Endodermal cell (in vitro differentiated cells): ENCODE data around the gene CYB561D2. TPM values are rescaled to one million over a fixed set of nuclear protein-coding genes. Genes with fewer than 3 reads are reported as not detected.

ENCODE experiments used
- DNase-seq: peaks from one replicate; pipeline ENCODE4 v3.0.0-alpha.2; 2017
- H3K27ac ChIP-seq: 2 replicates; pipeline ENCODE4 v1.5.1; 2013; ENCODE audit warnings: mild to moderate bottlenecking, low read depth, low read length, moderate library complexity
- H3K27me3 ChIP-seq: 2 replicates; pipeline ENCODE4 v1.6.1; 2013; ENCODE audit warnings: mild to moderate bottlenecking, low read length, moderate library complexity; ENCODE audit not compliant: insufficient read depth, control insufficient read depth, poor library complexity, severe bottlenecking
- H3K36me3 ChIP-seq: 2 replicates; pipeline ENCODE4 v1.7.0; 2013; ENCODE audit warnings: mild to moderate bottlenecking, low read length, moderate library complexity; ENCODE audit not compliant: control insufficient read depth, insufficient read depth
- H3K4me1 ChIP-seq: one replicate; pipeline ENCODE4 v1.7.0; 2013; ENCODE audit warnings: low read length; ENCODE audit not compliant: control insufficient read depth, insufficient read depth
- H3K4me3 ChIP-seq: 2 replicates; pipeline ENCODE4 v1.5.1; 2013; ENCODE audit warnings: mild to moderate bottlenecking, low read length, moderate library complexity
- H3K9ac ChIP-seq: 2 replicates; pipeline ENCODE4 v1.6.1; 2013; ENCODE audit warnings: mild to moderate bottlenecking, low read length, moderate library complexity; ENCODE audit not compliant: poor library complexity, severe bottlenecking; ENCODE audit errors: extremely low read depth
- H3K9me3 ChIP-seq: 2 replicates; pipeline ENCODE4 v1.6.1; 2013; ENCODE audit warnings: mild to moderate bottlenecking, low read length, moderate library complexity; ENCODE audit not compliant: control insufficient read depth
- H3K27ac Mint-ChIP-seq: 2 replicates; pipeline ENCODE4 v1.8.0; 2020; ENCODE audit warnings: mixed read lengths
- H3K27me3 Mint-ChIP-seq: 2 replicates; pipeline ENCODE4 v1.8.0; 2021; ENCODE audit warnings: mild to moderate bottlenecking, mixed read lengths; ENCODE audit not compliant: insufficient read depth
- H3K36me3 Mint-ChIP-seq: 2 replicates; pipeline ENCODE4 v1.8.0; 2020; ENCODE audit warnings: low read depth, mixed read lengths
- H3K4me1 Mint-ChIP-seq: 2 replicates; pipeline ENCODE4 v1.8.0; 2020; ENCODE audit warnings: mixed read lengths
- H3K4me3 Mint-ChIP-seq: 2 replicates; pipeline ENCODE4 v1.8.0; 2020; ENCODE audit warnings: mild to moderate bottlenecking, moderate library complexity, mixed read lengths
- H3K9me3 Mint-ChIP-seq: 2 replicates; pipeline ENCODE4 v1.8.0; 2020; ENCODE audit warnings: mild to moderate bottlenecking, mixed read lengths
- CTCF ChIP-seq: fragments of 200-600 bp; sonication (generic); conservative IDR thresholded peaks from 2 replicates; pipeline ENCODE4 v1.5.0; 2021; ENCODE audit warnings: antibody characterized with exemption, mild to moderate bottlenecking
- WGBS, 2 experiments: methylation state at CpG; one replicate each; pipeline versions ENCODE4 v1.1.5 to v1.1.7; 2013; ENCODE audit warnings: missing lambda C conversion rate in 2 of 2, mixed read lengths in 1 of 2; ENCODE audit not compliant: insufficient coverage in 1 of 2, insufficient read length in 1 of 2; 5-methylcytosine and 5-hydroxymethylcytosine counted together
- total RNA-seq, 2 donors: library from RNA; stranded (reverse); fragmentation: NEBNext Ultra II Directional in 1 of 2; extraction: Animal tissue kit (Norgen Biotek cat#: 25700) in 1 of 2; gene quantifications; 2 replicates in 1 of 2; 3 replicates in 1 of 2; pipeline ENCODE4 v1.2.1, GENCODE V29; 2021

CYB561D2 gene
- total RNA-seq, 2 donors from 2014 or later, result 8.5 to 14.6 TPM

GRCh38 chr3:50396502-50396901, 45.8 kb downstream of the CYB561D2 start:
- Histone ChIP-seq H3K4me3 (no peak overlapping the region), H3K4me1 (no peaks in the 10 kb centered on the region), H3K36me3 (no peaks in the 10 kb centered on the region), H3K27me3 (no peaks in the 10 kb centered on the region), H3K9ac (no peak overlapping the region), H3K9me3 (no peaks in the 10 kb centered on the region), H3K27ac (no peak overlapping the region)
- DNase-seq, result no peak
- Mint-ChIP-seq H3K4me1 (no peaks in the 10 kb centered on the region), H3K4me3 (no peak overlapping the region), H3K9me3 (no peaks in the 10 kb centered on the region), H3K27me3 (no peaks in the 10 kb centered on the region), H3K27ac (no peak overlapping the region), H3K36me3 (no peaks in the 10 kb centered on the region)
- WGBS, 2 experiments, result 72 to 85% methylated on average over 8 to 10 of the region's 10 CpGs
- TF ChIP-seq CTCF, result no peak

- H3K27ac ChIP-seq, result no peak overlapping the region
- H3K4me3 Mint-ChIP-seq, result no peak overlapping the region
- 60 to 70% methylated on average over 5 of the region's 5 CpGs for WGBS, 2 experiments
Measured at GRCh38 chr3:50401978-50402595, 51.4 kb downstream of the CYB561D2 start.

More at GRCh38 chr3:50401978-50402595, 51.4 kb downstream of the CYB561D2 start:
- no peaks in the 10 kb centered on the region for H3K36me3 Mint-ChIP-seq
- no peaks in the 10 kb centered on the region for H3K4me1 Mint-ChIP-seq
- H3K4me1 ChIP-seq, result no peaks in the 10 kb centered on the region
- no peaks in the 10 kb centered on the region for H3K36me3 ChIP-seq
- H3K9me3 ChIP-seq, result no peaks in the 10 kb centered on the region
- no peaks in the 10 kb centered on the region for H3K27me3 ChIP-seq
- no peak overlapping the region for H3K27ac Mint-ChIP-seq
- no peaks in the 10 kb centered on the region for H3K9me3 Mint-ChIP-seq
- H3K27me3 Mint-ChIP-seq, result peaks cover 9% of the 10 kb centered on the region
- H3K4me3 ChIP-seq, result no peak overlapping the region
- no peak overlapping the region for H3K9ac ChIP-seq
- no peak for DNase-seq
- no peak for TF ChIP-seq CTCF

Other genes starting within 250 kb of the CYB561D2 start
- 10 to 100 TPM; 44.8 to 63.2 TPM for gene SEMA3F, start 195.5 kb upstream of the CYB561D2 start, total RNA-seq
- 1 to 10 TPM in 1 of 2 donors, under 1 TPM in 1; 0.42 to 1.2 TPM for gene GNAT1, start 159.3 kb upstream of the CYB561D2 start, total RNA-seq
- 1 to 10 TPM; 1.5 to 1.9 TPM for gene SLC38A3, start 145.6 kb upstream of the CYB561D2 start, total RNA-seq
- 100 to 1,000 TPM; 243 to 278 TPM for gene GNAI2, start 114.7 kb upstream of the CYB561D2 start, total RNA-seq
- 10 to 100 TPM in 1 of 2 donors, 1 to 10 TPM in 1; 6.5 to 10.3 TPM for gene SEMA3B, start 81.7 kb upstream of the CYB561D2 start, total RNA-seq
- not detected for gene LSMEM2, start 71.8 kb upstream of the CYB561D2 start, total RNA-seq
- 10 to 100 TPM; 56.6 to 70.9 TPM for gene IFRD2, start 58.4 kb upstream of the CYB561D2 start, total RNA-seq
- 1 to 10 TPM; 2.6 to 3.3 TPM for gene HYAL3, start 51.5 kb upstream of the CYB561D2 start, total RNA-seq
- 10 to 100 TPM in 1 of 2 donors, 1 to 10 TPM in 1; 9.7 to 12.8 TPM for gene NAA80, start 51.5 kb upstream of the CYB561D2 start, total RNA-seq
- gene HYAL1, start 47.3 kb upstream of the CYB561D2 start, total RNA-seq, result 1 to 10 TPM in 1 of 2 donors, under 1 TPM in 1; 0.92 to 1.8 TPM
- 10 to 100 TPM; 55.3 to 61.1 TPM for gene HYAL2, start 28.1 kb upstream of the CYB561D2 start, total RNA-seq
- gene TUSC2, start 22.6 kb upstream of the CYB561D2 start, total RNA-seq, result 10 to 100 TPM; 23.5 to 28.1 TPM
- gene RASSF1, start 10.0 kb upstream of the CYB561D2 start, total RNA-seq, result 10 to 100 TPM in 1 of 2 donors, 1 to 10 TPM in 1; 9.4 to 17.2 TPM
- 1 to 10 TPM in 1 of 2 donors, under 1 TPM in 1; 0.22 to 1.4 TPM for gene ZMYND10, start 5.1 kb upstream of the CYB561D2 start, total RNA-seq
- 10 to 100 TPM; 21.8 TPM for gene NPRL2, start 87 bp upstream of the CYB561D2 start, total RNA-seq
- gene TMEM115, start 8.7 kb downstream of the CYB561D2 start, total RNA-seq, result 10 to 100 TPM; 30.1 to 32.2 TPM
- gene CACNA2D2, start 152.8 kb downstream of the CYB561D2 start, total RNA-seq, result 10 to 100 TPM; 17.6 to 20.7 TPM
- gene C3orf18, start 216.9 kb downstream of the CYB561D2 start, total RNA-seq, result 10 to 100 TPM; 14.4 to 16.9 TPM
- gene HEMK1, start 218.7 kb downstream of the CYB561D2 start, total RNA-seq, result 10 to 100 TPM; 24.1 to 25.8 TPM